C4-2B (cell line): ENCODE measurements around the gene VIPR1.

Experiments
- H3K27ac ChIP-seq: fragments of 450-650 bp; 2 replicates; pipeline ENCODE4 v1.5.1; 2017
- CTCF ChIP-seq: fragments of 450-650 bp; conservative IDR thresholded peaks from 2 replicates; pipeline ENCODE4 v1.5.1; 2017; ENCODE audit warnings: mild to moderate bottlenecking
- ZFX ChIP-seq: fragments of 450-650 bp; IDR thresholded peaks from 2 replicates; pipeline ENCODE4 v1.6.1; 2017

The VIPR1 gene

DNA sequence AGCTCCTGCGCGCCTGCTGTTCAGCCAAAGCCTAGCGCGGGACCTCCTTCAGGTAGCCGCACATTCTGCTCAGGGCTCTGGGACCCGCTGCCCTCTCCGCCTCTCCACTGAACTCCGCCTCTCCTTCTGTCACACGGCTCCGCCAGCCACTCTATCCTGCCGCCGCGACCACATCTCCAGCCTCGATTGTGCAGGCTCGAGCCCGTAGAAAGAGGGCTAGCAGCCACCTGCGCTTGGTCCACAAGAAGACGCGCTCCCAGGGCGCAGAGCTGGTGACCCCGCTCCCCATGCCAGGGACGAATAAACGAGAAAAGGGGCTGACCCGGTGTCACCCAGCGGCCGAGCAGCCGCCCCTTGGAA lies 1.1 kb upstream of the VIPR1 start:
- no peak overlapping the region for H3K27ac ChIP-seq
- TF ChIP-seq CTCF (no peak), ZFX (no peak)

DNA sequence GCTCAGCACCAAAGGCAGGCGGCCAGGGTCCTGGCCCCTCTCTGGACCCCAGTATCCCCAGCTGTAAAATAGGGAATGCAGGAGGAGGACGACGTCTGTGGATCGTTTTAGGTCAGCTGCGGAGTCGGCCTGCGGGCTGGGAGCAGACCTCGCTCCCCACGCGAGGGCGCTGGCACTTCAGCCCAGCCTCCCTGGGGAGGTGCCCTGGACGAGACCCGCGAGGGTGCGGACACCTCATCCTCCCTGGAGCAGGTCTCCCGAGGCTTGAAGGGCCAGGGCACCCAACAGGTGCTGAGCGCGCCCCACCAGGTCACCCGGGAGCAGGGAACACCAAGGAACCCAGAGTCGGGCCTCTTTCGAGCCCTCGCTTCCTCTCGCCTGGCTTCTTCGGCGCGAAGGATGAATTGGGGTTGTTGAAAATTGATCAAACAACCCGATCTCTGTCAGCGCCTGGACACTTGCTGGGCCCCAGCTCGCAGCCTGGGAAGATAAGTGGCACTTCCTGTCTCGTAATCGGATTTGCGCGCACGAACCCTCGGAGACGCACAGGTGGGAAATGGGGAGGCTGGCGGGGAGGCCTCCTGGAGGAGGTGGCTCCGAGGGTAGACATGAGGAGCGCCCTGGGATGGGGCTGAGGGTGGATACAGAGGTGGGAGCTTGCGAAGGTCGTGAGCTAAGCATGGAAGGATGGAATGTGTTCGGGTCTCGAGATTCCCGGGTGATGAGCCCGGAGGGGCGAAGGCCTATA lies 588 bp upstream of the VIPR1 start:
- TF ChIP-seq ZFX (no peak), CTCF (no peak)
- H3K27ac ChIP-seq, result peak overlapping the region; percentile 66; the same call in 1 of the 2 replicates

GRCh38 chr3:42503251-42503924 lies 945 bp downstream of the VIPR1 start:
- H3K27ac ChIP-seq, result peak overlapping the region; percentile 66
- TF ChIP-seq CTCF (no peak), ZFX (no peak)

GRCh38 chr3:42503957-42504333 lies 1.5 kb downstream of the VIPR1 start:
- no peak overlapping the region for H3K27ac ChIP-seq
- no peak for TF ChIP-seq ZFX

DNA sequence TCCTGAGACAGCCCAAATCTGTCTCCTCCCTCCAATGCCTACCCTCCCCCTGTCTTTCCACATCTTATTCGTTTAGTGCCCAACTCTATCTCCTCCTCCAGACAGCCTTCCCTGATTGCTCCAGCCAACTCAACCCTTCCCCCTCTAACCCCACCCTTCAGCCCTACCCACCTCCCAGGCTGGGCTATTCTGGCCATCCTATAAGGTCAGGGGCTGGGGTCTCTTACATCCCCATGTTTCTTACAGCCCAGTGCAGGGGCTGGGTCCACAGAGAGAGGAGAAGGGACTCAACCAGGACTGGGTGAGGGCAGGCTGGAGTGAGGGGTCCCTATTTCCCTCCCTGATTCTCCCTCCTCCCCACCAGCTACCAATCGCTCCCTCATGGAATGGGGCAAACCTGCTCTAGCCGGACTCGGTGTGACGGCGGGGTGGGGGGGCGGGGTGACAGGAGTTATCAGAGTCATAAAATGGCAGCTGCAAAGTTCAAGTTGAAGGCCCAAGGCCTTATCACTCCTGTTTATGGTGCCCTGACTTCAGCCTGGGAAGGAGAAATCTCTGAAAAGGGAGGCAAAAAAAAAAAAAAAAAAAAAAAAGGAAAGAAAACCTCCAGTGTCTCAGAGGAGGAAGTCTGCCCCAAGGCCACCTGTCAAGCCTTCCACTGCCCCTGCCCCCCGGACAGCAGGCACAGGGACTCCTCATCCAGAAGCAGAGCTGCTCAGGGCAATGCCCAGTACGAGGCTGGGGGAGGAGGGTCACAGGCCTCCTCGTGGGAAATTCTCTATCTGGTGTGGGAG lies 2.1 kb downstream of the VIPR1 start:
- TF ChIP-seq CTCF, result no peak
- no peak for TF ChIP-seq ZFX
- no peak overlapping the region for H3K27ac ChIP-seq

GRCh38 chr3:42505128-42505848 lies 2.8 kb downstream of the VIPR1 start:
- TF ChIP-seq ZFX, result no peak
- TF ChIP-seq CTCF, result no peak
- H3K27ac ChIP-seq, result no peak overlapping the region; the same call in 1 of the 2 replicates

DNA sequence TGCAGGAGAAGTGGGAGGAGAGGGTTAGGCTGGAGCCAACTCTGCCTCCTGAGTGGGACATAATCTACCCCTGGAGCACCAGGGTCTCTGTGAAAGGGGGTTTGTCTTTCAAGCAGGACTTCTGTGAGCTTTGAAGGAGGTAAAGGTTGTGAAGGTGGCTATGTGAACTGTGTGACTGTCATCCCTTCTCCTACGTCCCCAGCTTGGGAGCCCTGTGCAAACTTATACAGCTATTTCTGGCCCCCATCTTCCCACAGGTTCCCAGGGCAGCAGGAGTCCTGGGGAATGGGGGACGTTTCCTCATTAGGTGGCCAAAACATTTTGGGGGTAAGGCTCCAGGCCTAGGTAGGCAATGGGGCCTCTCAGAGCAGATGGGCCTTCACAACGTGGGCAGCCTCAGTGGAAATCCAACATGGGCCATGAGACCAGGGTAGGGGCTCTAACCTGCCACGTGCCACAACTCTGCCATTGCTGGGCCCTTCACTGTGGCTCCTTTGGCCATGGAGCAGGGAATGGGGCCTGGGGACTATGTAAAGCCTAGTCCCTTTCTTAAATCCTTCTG lies 3.5 kb downstream of the VIPR1 start:
- no peak for TF ChIP-seq ZFX
- TF ChIP-seq CTCF, result no peak

More for the DNA sequence above, 3.5 kb downstream of the VIPR1 start:
- H3K27ac ChIP-seq, result peak overlapping the region; percentile 3; the same call in 1 of the 2 replicates
